ENCODE data around the gene CCDC158. TPM values are rescaled to one million over a fixed set of nuclear protein-coding genes. Genes with fewer than 3 reads are reported as not detected.

Gene CCDC158
- polyA plus RNA-seq, 2 of the 4 experiments (the other 2 are of a cell fraction), result 0.06 TPM; not detected in 1

DNA sequence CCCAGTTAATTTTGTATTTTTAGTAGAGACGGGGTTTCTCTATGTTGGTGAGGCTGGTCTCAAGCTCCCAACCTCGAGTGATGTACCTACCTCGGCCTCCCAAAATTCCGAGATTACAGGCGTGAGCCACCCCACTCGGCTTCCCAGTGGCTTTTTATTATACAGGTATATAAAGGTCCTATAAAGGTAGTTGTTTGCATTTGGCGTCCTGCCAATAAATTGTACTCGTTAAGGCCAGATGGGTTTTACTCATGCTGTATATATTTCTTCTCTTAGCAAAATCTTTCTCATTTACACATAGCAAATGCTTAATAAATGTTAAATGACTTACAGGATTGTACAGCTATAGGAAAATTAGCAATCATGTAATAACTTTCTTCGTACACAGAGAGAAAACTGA, 20.9 kb upstream of the CCDC158 start:
- ATAC-seq, result no peak
- Histone ChIP-seq H3K27ac (no peak overlapping the region), H3K4me3 (no peak overlapping the region), H3K9me3 (no peaks in the 10 kb centered on the region), H3K4me2 (no peak overlapping the region), H3K4me1 (no peaks in the 10 kb centered on the region)
- no peak for FAIRE-seq
- CTCF ChIA-PET, result interaction anchor here (0.7 to 0.8 kb wide), 2 partner anchors 11 to 1229 kb away, joined by 4 read pairs; no protein-coding TSS in a partner anchor
- POLR2A ChIA-PET, result no interaction called here
- TF ChIP-seq CBX2 (IDR thresholded peaks at IDR 0.05; ENCODE audit: borderline replicate concordance, low read depth) (no peak), EHMT2 (IDR thresholded peaks at IDR 0.05; ENCODE audit: low read depth) (no peak), CHD2 (IDR thresholded peaks at IDR 0.05; ENCODE audit: low read length, partially characterized antibody) (no peak), BHLHE40 (IDR thresholded peaks at IDR 0.05; ENCODE audit: low read depth, low read length) (no peak), RAD21 (conservative IDR thresholded peaks at IDR 0.05 in 1 of 2, IDR thresholded peaks at IDR 0.05 in 1 of 2) (no peak), FOSB (CRISPR knock-in tag; IDR thresholded peaks at IDR 0.05) (no peak)
- TF ChIP-seq, protein P1, sequence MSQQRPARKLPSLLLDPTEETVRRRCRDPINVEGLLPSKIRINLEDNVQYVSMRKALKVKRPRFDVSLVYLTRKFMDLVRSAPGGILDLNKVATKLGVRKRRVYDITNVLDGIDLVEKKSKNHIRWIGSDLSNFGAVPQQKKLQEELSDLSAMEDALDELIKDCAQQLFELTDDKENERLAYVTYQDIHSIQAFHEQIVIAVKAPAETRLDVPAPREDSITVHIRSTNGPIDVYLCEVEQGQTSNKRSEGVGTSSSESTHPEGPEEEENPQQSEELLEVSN (IDR thresholded peaks at IDR 0.05; ENCODE audit: borderline replicate concordance, low read depth), result no peak
- TF ChIP-seq, protein P2, sequence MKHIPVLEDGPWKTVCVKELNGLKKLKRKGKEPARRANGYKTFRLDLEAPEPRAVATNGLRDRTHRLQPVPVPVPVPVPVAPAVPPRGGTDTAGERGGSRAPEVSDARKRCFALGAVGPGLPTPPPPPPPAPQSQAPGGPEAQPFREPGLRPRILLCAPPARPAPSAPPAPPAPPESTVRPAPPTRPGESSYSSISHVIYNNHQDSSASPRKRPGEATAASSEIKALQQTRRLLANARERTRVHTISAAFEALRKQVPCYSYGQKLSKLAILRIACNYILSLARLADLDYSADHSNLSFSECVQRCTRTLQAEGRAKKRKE (CRISPR knock-in tag; IDR thresholded peaks at IDR 0.05; ENCODE audit: low read depth), result no peak
- TF ChIP-seq, protein P3, sequence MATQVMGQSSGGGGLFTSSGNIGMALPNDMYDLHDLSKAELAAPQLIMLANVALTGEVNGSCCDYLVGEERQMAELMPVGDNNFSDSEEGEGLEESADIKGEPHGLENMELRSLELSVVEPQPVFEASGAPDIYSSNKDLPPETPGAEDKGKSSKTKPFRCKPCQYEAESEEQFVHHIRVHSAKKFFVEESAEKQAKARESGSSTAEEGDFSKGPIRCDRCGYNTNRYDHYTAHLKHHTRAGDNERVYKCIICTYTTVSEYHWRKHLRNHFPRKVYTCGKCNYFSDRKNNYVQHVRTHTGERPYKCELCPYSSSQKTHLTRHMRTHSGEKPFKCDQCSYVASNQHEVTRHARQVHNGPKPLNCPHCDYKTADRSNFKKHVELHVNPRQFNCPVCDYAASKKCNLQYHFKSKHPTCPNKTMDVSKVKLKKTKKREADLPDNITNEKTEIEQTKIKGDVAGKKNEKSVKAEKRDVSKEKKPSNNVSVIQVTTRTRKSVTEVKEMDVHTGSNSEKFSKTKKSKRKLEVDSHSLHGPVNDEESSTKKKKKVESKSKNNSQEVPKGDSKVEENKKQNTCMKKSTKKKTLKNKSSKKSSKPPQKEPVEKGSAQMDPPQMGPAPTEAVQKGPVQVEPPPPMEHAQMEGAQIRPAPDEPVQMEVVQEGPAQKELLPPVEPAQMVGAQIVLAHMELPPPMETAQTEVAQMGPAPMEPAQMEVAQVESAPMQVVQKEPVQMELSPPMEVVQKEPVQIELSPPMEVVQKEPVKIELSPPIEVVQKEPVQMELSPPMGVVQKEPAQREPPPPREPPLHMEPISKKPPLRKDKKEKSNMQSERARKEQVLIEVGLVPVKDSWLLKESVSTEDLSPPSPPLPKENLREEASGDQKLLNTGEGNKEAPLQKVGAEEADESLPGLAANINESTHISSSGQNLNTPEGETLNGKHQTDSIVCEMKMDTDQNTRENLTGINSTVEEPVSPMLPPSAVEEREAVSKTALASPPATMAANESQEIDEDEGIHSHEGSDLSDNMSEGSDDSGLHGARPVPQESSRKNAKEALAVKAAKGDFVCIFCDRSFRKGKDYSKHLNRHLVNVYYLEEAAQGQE (IDR thresholded peaks at IDR 0.05), result no peak
- WGBS (ENCODE audit: missing lambda C conversion rate), result 42% methylated on average over 9 of the region's 9 CpGs
- no peak for DNase-seq (ENCODE audit: low read depth in 1 of 2, low spot score in 1 of 2)

DNA sequence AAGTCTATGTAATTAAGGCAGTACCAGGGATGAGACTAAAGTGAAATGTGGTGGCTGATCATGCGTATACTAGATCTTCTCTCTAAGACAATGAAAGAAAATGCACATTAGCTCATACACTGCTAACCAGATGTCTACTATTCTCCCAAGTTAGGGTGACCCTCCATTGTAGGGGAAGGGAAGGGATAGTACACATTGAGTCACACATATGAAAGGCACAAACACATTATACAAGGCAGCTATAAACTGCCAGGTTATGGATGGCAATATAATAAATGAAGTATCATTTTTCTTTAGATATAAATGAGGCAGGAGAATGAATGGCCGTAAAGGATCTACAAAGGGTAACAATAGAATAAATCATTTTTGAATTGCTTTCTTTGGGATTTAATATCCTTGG, 18.6 kb upstream of the CCDC158 start:
- WGBS (ENCODE audit: missing lambda C conversion rate), result 81% methylated on average over 2 of the region's 2 CpGs
- POLR2A ChIA-PET, result no interaction called here
- FAIRE-seq (no peak), DNase-seq (ENCODE audit: low read depth in 1 of 2, low spot score in 1 of 2) (no peak), ATAC-seq (no peak)
- TF ChIP-seq EHMT2 (IDR thresholded peaks at IDR 0.05; ENCODE audit: low read depth) (no peak), BHLHE40 (IDR thresholded peaks at IDR 0.05; ENCODE audit: low read depth, low read length) (no peak), HDAC2 (IDR thresholded peaks at IDR 0.05) (no peak), POLR2AphosphoS2 (conservative IDR thresholded peaks at IDR 0.05; ENCODE audit: low read length) (no peak), HOXA7 (CRISPR knock-in tag; IDR thresholded peaks at IDR 0.05) (no peak), GATA3 (IDR thresholded peaks at IDR 0.05; ENCODE audit: borderline replicate concordance) (no peak), MAFK (IDR thresholded peaks at IDR 0.05; ENCODE audit: partially characterized antibody) (no peak), CHD2 (IDR thresholded peaks at IDR 0.05; ENCODE audit: low read length, partially characterized antibody) (no peak), CBX2 (IDR thresholded peaks at IDR 0.05; ENCODE audit: borderline replicate concordance, low read depth) (no peak)
- TF ChIP-seq, protein P4, sequence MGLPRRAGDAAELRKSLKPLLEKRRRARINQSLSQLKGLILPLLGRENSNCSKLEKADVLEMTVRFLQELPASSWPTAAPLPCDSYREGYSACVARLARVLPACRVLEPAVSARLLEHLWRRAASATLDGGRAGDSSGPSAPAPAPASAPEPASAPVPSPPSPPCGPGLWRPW (IDR thresholded peaks at IDR 0.05), result no peak
- H3K4me3 ChIP-seq, result no peak overlapping the region
- no peak overlapping the region for H3K4me2 ChIP-seq
- no peaks in the 10 kb centered on the region for H3K4me1 ChIP-seq
- CTCF ChIA-PET, result no interaction called here
- no peak overlapping the region for H3K27ac ChIP-seq
- no peaks in the 10 kb centered on the region for H3K9me3 ChIP-seq

DNA sequence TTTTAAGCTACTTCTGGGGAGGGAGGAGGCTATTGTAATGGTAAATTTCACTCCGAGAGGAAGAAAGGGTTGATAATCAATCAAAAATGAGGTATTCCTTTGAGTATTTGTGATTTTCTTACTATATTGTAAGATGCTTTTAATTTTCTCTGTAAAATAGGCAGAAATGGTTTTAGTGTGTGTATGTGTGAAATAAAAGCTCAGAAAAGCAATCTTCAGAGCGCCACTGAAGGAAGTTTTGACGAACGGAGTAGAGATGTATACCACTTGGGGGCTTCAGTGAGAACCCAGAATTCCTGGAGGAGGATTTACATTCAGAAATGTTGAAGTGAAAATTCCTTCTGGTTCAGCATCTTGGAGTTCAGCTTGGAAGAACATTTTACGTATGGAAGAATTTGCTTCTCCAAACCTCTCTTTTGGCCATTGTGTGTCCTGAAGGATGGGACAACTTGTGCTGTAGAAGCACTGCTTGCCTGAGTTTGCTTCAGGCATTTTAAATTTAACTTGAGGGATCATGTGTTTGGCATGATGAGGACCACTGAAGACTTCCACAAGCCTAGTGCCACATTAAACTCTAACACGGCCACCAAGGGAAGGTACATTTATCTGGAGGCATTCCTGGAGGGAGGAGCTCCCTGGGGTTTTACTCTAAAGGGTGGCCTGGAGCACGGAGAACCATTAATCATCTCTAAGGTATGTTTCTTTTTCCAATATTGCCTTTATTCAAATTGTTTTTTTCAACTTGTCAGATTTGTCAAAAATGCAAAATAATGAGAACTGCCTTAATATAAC, 14.8 kb upstream of the CCDC158 start:
- ATAC-seq, result no peak
- no peaks in the 10 kb centered on the region for H3K4me1 ChIP-seq
- WGBS (ENCODE audit: missing lambda C conversion rate), result 79% methylated on average over 7 of the region's 7 CpGs
- no peaks in the 10 kb centered on the region for H3K9me3 ChIP-seq
- no peak overlapping the region for H3K4me3 ChIP-seq
- no peak for FAIRE-seq
- ChIA-PET POLR2A (no interaction called here), CTCF (interaction anchor here (2.0 kb wide), 1 partner anchor 69 kb away, joined by 10 read pairs; no protein-coding TSS in a partner anchor)
- H3K4me2 ChIP-seq, result no peak overlapping the region
- DNase-seq (ENCODE audit: low read depth in 1 of 2, low spot score in 1 of 2), result no peak
- no peak for TF ChIP-seq CHD4 (IDR thresholded peaks at IDR 0.05; ENCODE audit: borderline replicate concordance)
- no peak overlapping the region for H3K27ac ChIP-seq

Measured in A549 (cell line).